ENCODE results near the gene TAS2R30.

TAS2R30 gene

DNA sequence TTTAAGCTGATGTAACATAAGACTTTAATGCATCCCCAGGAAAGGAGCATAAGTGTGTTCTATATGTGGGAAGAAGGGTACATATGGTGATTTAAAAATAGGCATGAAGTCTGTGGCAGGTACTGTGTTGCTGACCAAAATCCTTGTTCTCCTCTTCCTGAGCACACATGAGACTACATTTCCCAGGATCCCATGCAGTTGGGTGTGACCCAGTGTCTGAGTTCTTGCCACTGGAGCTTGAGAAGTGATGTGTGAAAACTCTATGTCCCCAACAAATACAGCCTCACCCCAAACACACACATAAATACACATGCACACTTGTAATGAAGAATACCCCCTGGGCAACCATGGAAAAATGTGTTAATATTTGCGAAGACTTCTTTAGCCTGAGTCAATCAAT lies 28.1 kb upstream of the TAS2R30 start:
- WGBS (ENCODE audit: insufficient coverage, insufficient read length): no CpG with 5 or more reads among the region's 1 CpG
- DNase-seq (ENCODE audit: low read depth, low spot score): no peak
- no peaks in the 10 kb centered on the region for H3K27me3 ChIP-seq (ENCODE audit: control insufficient read depth, insufficient read depth, low read length)

DNA sequence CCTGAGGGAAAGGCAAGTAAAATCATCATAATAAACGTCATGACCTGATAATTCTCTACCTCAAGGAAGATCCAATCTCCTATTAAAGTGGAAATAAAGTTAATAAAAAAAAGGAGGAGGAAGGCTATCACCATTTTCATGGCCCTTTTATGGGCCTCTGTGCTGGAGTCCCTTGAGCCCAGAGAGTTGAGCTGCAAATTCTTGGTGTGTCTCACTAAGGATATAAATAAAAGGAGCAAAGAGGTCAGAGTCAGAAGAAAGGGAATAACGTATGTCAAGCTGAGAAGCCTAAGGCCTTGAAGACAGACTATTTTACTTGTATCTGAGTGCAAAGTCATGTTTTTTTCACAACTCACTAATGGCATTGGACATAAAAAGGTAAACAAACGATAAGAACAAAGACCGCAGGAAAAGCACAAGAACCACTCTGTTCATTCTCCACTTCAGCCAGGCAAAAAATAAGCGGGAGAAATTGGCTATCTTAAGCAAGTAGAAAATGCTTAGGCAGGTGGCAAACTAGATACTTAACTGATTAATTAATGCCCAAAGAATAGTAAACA lies 24.5 kb upstream of the TAS2R30 start:
- WGBS (ENCODE audit: insufficient coverage, insufficient read length): no CpG with 5 or more reads among the region's 5 CpGs
- Histone ChIP-seq H3K36me3 (ENCODE audit: control insufficient read depth, insufficient read depth, low read length) (no peaks in the 10 kb centered on the region), H3K9me3 (ENCODE audit: control insufficient read depth, insufficient read depth, low read length) (no peaks in the 10 kb centered on the region)

More for the DNA sequence above, 28.1 kb upstream of the TAS2R30 start:
- H3K4me3 ChIP-seq (ENCODE audit: low read length): no peak overlapping the region
- H3K4me1 ChIP-seq (ENCODE audit: control insufficient read depth, insufficient read depth, low read length): no peaks in the 10 kb centered on the region
- H3K27ac ChIP-seq (ENCODE audit: low read length): no peak overlapping the region
- peaks cover 8% of the 10 kb centered on the region; the same call in 1 of the 2 replicates for H3K36me3 ChIP-seq (ENCODE audit: control insufficient read depth, insufficient read depth, low read length)
- H3K9me3 ChIP-seq (ENCODE audit: control insufficient read depth, insufficient read depth, low read length): no peaks in the 10 kb centered on the region

DNA sequence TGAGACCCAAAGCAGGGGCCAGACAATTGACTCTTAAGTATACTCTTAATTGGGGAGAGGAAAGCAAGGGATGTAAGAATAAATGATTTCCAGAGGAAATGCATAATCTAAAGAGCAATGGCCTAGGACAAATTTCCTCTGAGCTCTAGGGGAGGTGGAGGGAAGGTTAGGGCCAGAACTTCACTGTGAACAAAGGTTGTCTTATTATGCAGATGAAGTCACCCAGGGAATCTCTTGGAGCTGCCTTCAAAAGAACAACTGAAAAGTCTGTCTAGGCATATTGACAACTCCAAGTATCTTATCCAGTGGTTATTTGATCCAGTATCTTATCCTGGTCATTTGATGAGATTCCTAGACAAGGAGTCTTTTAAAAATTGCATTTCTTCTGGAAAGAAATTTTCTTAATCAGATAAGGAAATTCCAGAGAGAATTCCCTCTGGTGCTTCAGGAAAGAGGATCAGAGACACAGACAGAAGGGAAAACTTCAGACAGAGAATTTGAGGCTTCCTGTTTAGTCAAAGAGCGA lies 20.0 kb upstream of the TAS2R30 start:
- Histone ChIP-seq H3K27ac (ENCODE audit: low read length) (no peak overlapping the region), H3K4me1 (ENCODE audit: control insufficient read depth, insufficient read depth, low read length) (no peaks in the 10 kb centered on the region), H3K36me3 (ENCODE audit: control insufficient read depth, insufficient read depth, low read length) (no peaks in the 10 kb centered on the region; the same call in 1 of the 2 replicates), H3K4me3 (ENCODE audit: low read length) (no peak overlapping the region), H3K27me3 (ENCODE audit: control insufficient read depth, insufficient read depth, low read length) (no peaks in the 10 kb centered on the region), H3K9me3 (ENCODE audit: control insufficient read depth, insufficient read depth, low read length) (no peaks in the 10 kb centered on the region)
- no CpG with 5 or more reads among the region's 1 CpG for WGBS (ENCODE audit: insufficient coverage, insufficient read length)
- no peak for DNase-seq (ENCODE audit: low read depth, low spot score)

More for the DNA sequence above, 24.5 kb upstream of the TAS2R30 start:
- no peak overlapping the region for H3K4me3 ChIP-seq (ENCODE audit: low read length)
- H3K4me1 ChIP-seq (ENCODE audit: control insufficient read depth, insufficient read depth, low read length): no peaks in the 10 kb centered on the region
- DNase-seq (ENCODE audit: low read depth, low spot score): no peak
- H3K27ac ChIP-seq (ENCODE audit: low read length): no peak overlapping the region
- no peaks in the 10 kb centered on the region for H3K27me3 ChIP-seq (ENCODE audit: control insufficient read depth, insufficient read depth, low read length)

DNA sequence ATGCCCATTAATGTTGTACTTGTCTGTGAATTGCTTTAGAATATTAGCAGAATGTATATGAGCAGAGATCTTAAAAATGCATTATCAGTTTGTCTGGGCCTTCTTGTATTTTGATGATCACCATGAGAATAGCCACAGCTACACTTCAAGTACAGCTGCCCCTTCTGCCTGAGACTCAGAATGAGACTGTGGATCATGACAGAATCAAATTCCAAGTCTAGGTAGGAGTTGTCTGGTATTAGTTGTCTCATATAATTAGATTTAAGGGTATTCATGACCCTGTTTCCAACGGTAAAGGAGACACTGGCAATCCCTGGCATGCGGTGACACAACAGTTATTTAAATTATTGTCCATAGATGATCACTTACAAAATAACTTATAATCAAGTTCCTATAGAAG lies 18.3 kb upstream of the TAS2R30 start:
- Histone ChIP-seq H3K27me3 (ENCODE audit: control insufficient read depth, insufficient read depth, low read length) (no peaks in the 10 kb centered on the region), H3K4me3 (ENCODE audit: low read length) (no peak overlapping the region), H3K27ac (ENCODE audit: low read length) (no peak overlapping the region), H3K36me3 (ENCODE audit: control insufficient read depth, insufficient read depth, low read length) (no peaks in the 10 kb centered on the region; the same call in 1 of the 2 replicates), H3K9me3 (ENCODE audit: control insufficient read depth, insufficient read depth, low read length) (no peaks in the 10 kb centered on the region), H3K4me1 (ENCODE audit: control insufficient read depth, insufficient read depth, low read length) (no peaks in the 10 kb centered on the region)
- DNase-seq (ENCODE audit: low read depth, low spot score): no peak
- WGBS (ENCODE audit: insufficient coverage, insufficient read length): no CpG with 5 or more reads among the region's 2 CpGs

DNA sequence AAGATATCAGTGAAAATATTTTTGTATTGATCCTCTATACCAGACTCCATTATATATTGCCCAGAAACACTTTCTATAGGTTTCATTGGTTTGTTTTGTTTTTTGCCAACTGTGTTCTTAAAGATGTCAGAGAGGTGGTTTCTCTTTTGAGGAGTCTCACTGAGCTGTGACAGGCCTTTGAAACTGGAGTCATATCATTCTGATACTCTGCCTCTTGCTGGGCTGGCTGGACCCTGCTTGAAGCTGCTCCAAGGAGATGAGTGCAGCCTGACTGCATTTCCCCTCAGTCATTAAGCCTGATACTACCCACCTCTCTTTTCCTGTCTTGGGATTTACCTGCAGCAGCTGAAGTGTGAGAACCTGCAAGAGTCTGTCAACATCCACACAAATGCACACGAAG lies 16.4 kb upstream of the TAS2R30 start:
- Histone ChIP-seq H3K36me3 (ENCODE audit: control insufficient read depth, insufficient read depth, low read length) (no peaks in the 10 kb centered on the region; the same call in 1 of the 2 replicates), H3K27ac (ENCODE audit: low read length) (no peak overlapping the region), H3K4me1 (ENCODE audit: control insufficient read depth, insufficient read depth, low read length) (no peaks in the 10 kb centered on the region), H3K9me3 (ENCODE audit: control insufficient read depth, insufficient read depth, low read length) (no peaks in the 10 kb centered on the region), H3K4me3 (ENCODE audit: low read length) (no peak overlapping the region), H3K27me3 (ENCODE audit: control insufficient read depth, insufficient read depth, low read length) (no peaks in the 10 kb centered on the region)
- WGBS (ENCODE audit: insufficient coverage, insufficient read length): no CpG with 5 or more reads among the region's 1 CpG
- no peak for DNase-seq (ENCODE audit: low read depth, low spot score)

DNA sequence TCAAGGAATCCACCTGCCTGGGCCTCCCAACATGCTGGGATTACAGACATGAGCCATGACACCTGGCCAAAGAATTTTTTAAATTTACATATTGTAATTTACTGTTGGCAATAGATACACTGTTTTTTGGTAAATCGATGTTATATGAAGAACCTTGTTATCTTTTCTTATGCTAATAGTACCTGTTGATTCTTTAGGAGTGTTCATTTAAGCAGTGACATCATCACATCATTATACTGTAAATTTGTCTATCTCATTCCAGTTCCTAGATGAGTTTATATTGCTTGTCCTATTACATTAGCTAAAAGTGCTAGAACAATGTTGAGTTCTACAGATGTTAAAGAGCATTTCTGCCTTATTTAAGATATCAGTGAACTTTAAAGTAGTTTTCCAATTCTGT lies 13.0 kb upstream of the TAS2R30 start:
- H3K27ac ChIP-seq (ENCODE audit: low read length): no peak overlapping the region
- H3K36me3 ChIP-seq (ENCODE audit: control insufficient read depth, insufficient read depth, low read length): no peaks in the 10 kb centered on the region; the same call in 1 of the 2 replicates
- no peak for DNase-seq (ENCODE audit: low read depth, low spot score)
- H3K9me3 ChIP-seq (ENCODE audit: control insufficient read depth, insufficient read depth, low read length): no peaks in the 10 kb centered on the region
- no peaks in the 10 kb centered on the region for H3K27me3 ChIP-seq (ENCODE audit: control insufficient read depth, insufficient read depth, low read length)
- no peak overlapping the region for H3K4me3 ChIP-seq (ENCODE audit: low read length)
- H3K4me1 ChIP-seq (ENCODE audit: control insufficient read depth, insufficient read depth, low read length): no peaks in the 10 kb centered on the region
- no CpG with 5 or more reads among the region's 1 CpG for WGBS (ENCODE audit: insufficient coverage, insufficient read length)

DNA sequence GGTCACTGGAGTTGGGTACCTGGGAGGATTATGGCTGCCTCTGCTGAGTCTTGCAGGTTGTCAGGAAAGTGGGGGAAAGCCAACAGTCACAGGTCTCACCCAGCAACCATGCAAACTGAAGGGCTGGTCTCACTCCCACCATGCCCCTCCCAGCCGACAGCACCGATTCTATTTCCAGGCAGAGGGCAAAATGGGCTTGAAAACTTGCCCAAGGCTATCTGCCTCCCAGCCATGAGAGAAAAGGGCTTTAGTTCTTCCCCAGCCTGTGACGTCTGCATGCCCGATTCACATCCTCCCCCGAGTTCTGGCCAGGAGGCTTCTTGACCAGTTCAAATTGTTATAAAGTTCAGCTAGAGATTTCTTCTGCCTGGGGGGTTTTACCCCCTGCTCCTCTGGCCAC lies 9.9 kb upstream of the TAS2R30 start:
- Histone ChIP-seq H3K36me3 (ENCODE audit: control insufficient read depth, insufficient read depth, low read length) (no peaks in the 10 kb centered on the region), H3K4me3 (ENCODE audit: low read length) (no peak overlapping the region), H3K27me3 (ENCODE audit: control insufficient read depth, insufficient read depth, low read length) (no peaks in the 10 kb centered on the region), H3K27ac (ENCODE audit: low read length) (no peak overlapping the region), H3K4me1 (ENCODE audit: control insufficient read depth, insufficient read depth, low read length) (no peaks in the 10 kb centered on the region), H3K9me3 (ENCODE audit: control insufficient read depth, insufficient read depth, low read length) (no peaks in the 10 kb centered on the region)
- no peak for DNase-seq (ENCODE audit: low read depth, low spot score)
- no CpG with 5 or more reads among the region's 5 CpGs for WGBS (ENCODE audit: insufficient coverage, insufficient read length)

DNA sequence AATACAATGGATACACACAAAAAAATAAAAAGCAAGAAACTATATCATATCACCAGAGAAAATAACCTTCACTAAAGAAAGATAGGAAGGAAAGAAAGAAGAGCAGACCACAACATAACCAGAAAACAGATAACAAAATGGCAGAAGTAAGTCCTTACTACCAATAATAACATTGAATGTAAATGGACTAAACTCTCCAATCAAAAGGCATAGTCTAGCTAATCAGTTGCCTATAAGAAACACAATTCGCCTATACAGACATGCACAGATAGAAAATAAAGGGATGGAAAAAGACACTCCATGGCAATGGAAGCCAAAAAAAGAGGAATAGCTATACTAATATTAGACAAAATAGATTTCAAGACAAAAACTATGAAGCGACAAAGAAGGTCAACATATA lies 8.9 kb upstream of the TAS2R30 start:
- no peak for DNase-seq (ENCODE audit: low read depth, low spot score)
- no peaks in the 10 kb centered on the region for H3K9me3 ChIP-seq (ENCODE audit: control insufficient read depth, insufficient read depth, low read length)
- no peak overlapping the region for H3K27ac ChIP-seq (ENCODE audit: low read length)
- WGBS (ENCODE audit: insufficient coverage, insufficient read length): no CpG with 5 or more reads among the region's 2 CpGs
- no peak overlapping the region for H3K4me3 ChIP-seq (ENCODE audit: low read length)
- H3K4me1 ChIP-seq (ENCODE audit: control insufficient read depth, insufficient read depth, low read length): no peaks in the 10 kb centered on the region
- no peaks in the 10 kb centered on the region for H3K27me3 ChIP-seq (ENCODE audit: control insufficient read depth, insufficient read depth, low read length)
- no peaks in the 10 kb centered on the region for H3K36me3 ChIP-seq (ENCODE audit: control insufficient read depth, insufficient read depth, low read length)

DNA sequence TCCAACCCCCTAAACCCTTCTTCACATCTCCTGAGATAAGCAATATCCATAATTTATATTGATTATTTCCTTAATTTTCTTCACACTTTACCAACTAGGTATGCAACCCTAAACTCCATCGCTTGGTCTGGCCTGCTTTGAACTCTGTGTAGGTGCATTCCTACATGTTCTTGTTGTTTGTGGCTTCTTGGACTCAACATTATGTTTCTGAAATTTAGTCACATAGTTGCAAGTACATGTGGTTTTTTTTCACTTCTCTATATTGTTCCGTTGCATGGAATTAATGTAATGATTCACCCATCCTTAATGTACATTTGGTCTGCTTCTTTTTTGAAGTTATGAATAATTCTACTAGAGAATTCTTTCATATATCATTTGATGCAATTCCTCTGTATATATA lies 1.6 kb upstream of the TAS2R30 start:
- Histone ChIP-seq H3K4me3 (ENCODE audit: low read length) (no peak overlapping the region), H3K4me1 (ENCODE audit: control insufficient read depth, insufficient read depth, low read length) (no peaks in the 10 kb centered on the region), H3K27me3 (ENCODE audit: control insufficient read depth, insufficient read depth, low read length) (no peaks in the 10 kb centered on the region), H3K9me3 (ENCODE audit: control insufficient read depth, insufficient read depth, low read length) (no peaks in the 10 kb centered on the region), H3K27ac (ENCODE audit: low read length) (no peak overlapping the region), H3K36me3 (ENCODE audit: control insufficient read depth, insufficient read depth, low read length) (no peaks in the 10 kb centered on the region)
- no peak for DNase-seq (ENCODE audit: low read depth, low spot score)
- no CpG with 5 or more reads among the region's 2 CpGs for WGBS (ENCODE audit: insufficient coverage, insufficient read length)

DNA sequence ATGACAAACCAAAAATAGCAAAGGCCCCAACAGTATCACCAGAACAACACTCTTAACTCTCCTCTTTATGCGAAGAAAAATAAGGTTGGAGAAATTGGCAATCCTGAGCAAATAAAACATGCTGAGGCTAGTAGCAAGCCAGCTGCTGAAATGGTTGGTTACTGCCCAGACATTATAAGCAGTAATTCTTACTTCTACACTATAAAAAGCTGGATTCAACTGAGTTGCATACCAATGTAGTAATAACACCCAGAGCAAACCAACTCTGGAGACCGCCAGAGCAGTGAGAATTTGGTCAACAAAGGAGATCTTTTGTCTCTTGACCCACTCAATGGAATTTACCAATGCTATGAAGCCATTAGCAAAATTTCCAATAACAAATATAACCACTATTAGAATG lies 628 bp downstream of the TAS2R30 start:
- no CpG with 5 or more reads among the region's 2 CpGs for WGBS (ENCODE audit: insufficient coverage, insufficient read length)
- Histone ChIP-seq H3K4me3 (ENCODE audit: low read length) (no peak overlapping the region), H3K27me3 (ENCODE audit: control insufficient read depth, insufficient read depth, low read length) (no peaks in the 10 kb centered on the region), H3K4me1 (ENCODE audit: control insufficient read depth, insufficient read depth, low read length) (no peaks in the 10 kb centered on the region), H3K27ac (ENCODE audit: low read length) (no peak overlapping the region), H3K36me3 (ENCODE audit: control insufficient read depth, insufficient read depth, low read length) (no peaks in the 10 kb centered on the region), H3K9me3 (ENCODE audit: control insufficient read depth, insufficient read depth, low read length) (no peaks in the 10 kb centered on the region)
- DNase-seq (ENCODE audit: low read depth, low spot score): no peak

DNA sequence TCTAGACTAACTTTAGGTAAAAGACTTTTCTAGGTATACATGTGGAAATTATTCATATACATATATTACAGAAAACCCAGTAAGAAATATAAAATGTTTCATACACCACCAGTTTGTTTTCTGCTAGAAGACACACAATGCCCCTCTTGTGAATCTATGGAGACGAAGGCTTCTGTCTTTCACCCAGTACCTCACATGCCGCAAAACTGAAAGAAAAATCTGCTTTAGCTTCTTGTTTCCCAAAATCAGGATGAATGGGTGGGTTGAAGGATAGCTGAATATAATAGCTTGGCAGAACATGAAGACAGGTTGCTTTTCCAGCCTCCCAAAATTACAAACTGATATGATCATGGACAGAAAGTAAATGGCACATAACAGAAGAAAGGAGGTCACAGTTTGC lies 1.3 kb downstream of the TAS2R30 start:
- Histone ChIP-seq H3K36me3 (ENCODE audit: control insufficient read depth, insufficient read depth, low read length) (no peaks in the 10 kb centered on the region), H3K4me1 (ENCODE audit: control insufficient read depth, insufficient read depth, low read length) (no peaks in the 10 kb centered on the region), H3K27ac (ENCODE audit: low read length) (no peak overlapping the region), H3K9me3 (ENCODE audit: control insufficient read depth, insufficient read depth, low read length) (no peaks in the 10 kb centered on the region), H3K27me3 (ENCODE audit: control insufficient read depth, insufficient read depth, low read length) (no peaks in the 10 kb centered on the region), H3K4me3 (ENCODE audit: low read length) (no peak overlapping the region)
- DNase-seq (ENCODE audit: low read depth, low spot score): no peak
- WGBS (ENCODE audit: insufficient coverage, insufficient read length): no CpG with 5 or more reads among the region's 2 CpGs
